ENCODE results near the gene MMD2.

Gene MMD2

GRCh38 chr7:4957847-4958476, 1.0 kb downstream of the MMD2 start:
- DNase-seq, result no peak

GRCh38 chr7:4951903-4952636, 6.9 kb downstream of the MMD2 start:
- DNase-seq, result peak; percentile 28

- no peak for DNase-seq
Measured at GRCh38 chr7:4951304-4951703, 7.7 kb downstream of the MMD2 start.

- DNase-seq, result no peak
Measured at GRCh38 chr7:4948402-4948801, 10.6 kb downstream of the MMD2 start.

GRCh38 chr7:4945949-4946348, 13.0 kb downstream of the MMD2 start:
- DNase-seq, result no peak

GRCh38 chr7:4944939-4945338, 14.0 kb downstream of the MMD2 start:
- no peak for DNase-seq

- no peak for DNase-seq
Measured at GRCh38 chr7:4943297-4943696, 15.7 kb downstream of the MMD2 start.

GRCh38 chr7:4939971-4940728, 18.8 kb downstream of the MMD2 start:
- DNase-seq, result no peak

GRCh38 chr7:4937411-4937810, 21.6 kb downstream of the MMD2 start:
- no peak for DNase-seq

GRCh38 chr7:4934419-4935025, 24.5 kb downstream of the MMD2 start:
- no peak for DNase-seq

- DNase-seq, result no peak
Measured at GRCh38 chr7:4931943-4932342, 27.0 kb downstream of the MMD2 start.

GRCh38 chr7:4929005-4929404, 30.0 kb downstream of the MMD2 start:
- DNase-seq, result no peak

GRCh38 chr7:4928445-4928844, 30.5 kb downstream of the MMD2 start:
- no peak for DNase-seq

GRCh38 chr7:4919969-4920766, 38.8 kb downstream of the MMD2 start:
- DNase-seq, result no peak

- DNase-seq, result no peak
Measured at GRCh38 chr7:4916113-4916512, 42.9 kb downstream of the MMD2 start.

- DNase-seq, result no peak
Measured at GRCh38 chr7:4911111-4911828, 47.7 kb downstream of the MMD2 start.

GRCh38 chr7:4906682-4907081, 52.3 kb downstream of the MMD2 start:
- no peak for DNase-seq

GRCh38 chr7:4905171-4905570, 53.8 kb downstream of the MMD2 start:
- no peak for DNase-seq

GRCh38 chr7:4904346-4904745, 54.6 kb downstream of the MMD2 start:
- DNase-seq, result no peak

GRCh38 chr7:4895766-4896165, 63.2 kb downstream of the MMD2 start:
- no peak for DNase-seq

- no peak for DNase-seq
Measured at GRCh38 chr7:4894482-4894881, 64.5 kb downstream of the MMD2 start.

GRCh38 chr7:4893929-4894475, 65.0 kb downstream of the MMD2 start:
- DNase-seq, result no peak
